Fibroblast of villous mesenchyme (primary cell): ENCODE results near the gene FRA10AC1. TPM values are rescaled to one million over a fixed set of nuclear protein-coding genes. Genes with fewer than 3 reads are reported as not detected.

Experiments used
- DNase-seq: peaks from one replicate; pipeline ENCODE4 v3.0.0-alpha.2; 2010; ENCODE audit warnings: low read depth
- H3K4me3 ChIP-seq: 2 replicates; pipeline ENCODE4 v1.5.1; 2011; ENCODE audit warnings: low read depth, mild to moderate bottlenecking, low read length
- CTCF ChIP-seq: IDR thresholded peaks from 2 replicates; pipeline ENCODE4 v1.5.1; 2012; ENCODE audit warnings: low read depth, mild to moderate bottlenecking, low read length; ENCODE audit not compliant: insufficient read depth
- total RNA-seq: library from RNA; depleted of rRNA; stranded (reverse); fragments of >200 nt; gene quantifications from 2 replicates; pipeline ENCODE4 v1.2.3, GENCODE V29; 2012

The FRA10AC1 gene, protein sequence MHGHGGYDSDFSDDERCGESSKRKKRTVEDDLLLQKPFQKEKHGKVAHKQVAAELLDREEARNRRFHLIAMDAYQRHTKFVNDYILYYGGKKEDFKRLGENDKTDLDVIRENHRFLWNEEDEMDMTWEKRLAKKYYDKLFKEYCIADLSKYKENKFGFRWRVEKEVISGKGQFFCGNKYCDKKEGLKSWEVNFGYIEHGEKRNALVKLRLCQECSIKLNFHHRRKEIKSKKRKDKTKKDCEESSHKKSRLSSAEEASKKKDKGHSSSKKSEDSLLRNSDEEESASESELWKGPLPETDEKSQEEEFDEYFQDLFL
- total RNA-seq = 6.0 and 11.3 TPM in 2 replicates

DNA sequence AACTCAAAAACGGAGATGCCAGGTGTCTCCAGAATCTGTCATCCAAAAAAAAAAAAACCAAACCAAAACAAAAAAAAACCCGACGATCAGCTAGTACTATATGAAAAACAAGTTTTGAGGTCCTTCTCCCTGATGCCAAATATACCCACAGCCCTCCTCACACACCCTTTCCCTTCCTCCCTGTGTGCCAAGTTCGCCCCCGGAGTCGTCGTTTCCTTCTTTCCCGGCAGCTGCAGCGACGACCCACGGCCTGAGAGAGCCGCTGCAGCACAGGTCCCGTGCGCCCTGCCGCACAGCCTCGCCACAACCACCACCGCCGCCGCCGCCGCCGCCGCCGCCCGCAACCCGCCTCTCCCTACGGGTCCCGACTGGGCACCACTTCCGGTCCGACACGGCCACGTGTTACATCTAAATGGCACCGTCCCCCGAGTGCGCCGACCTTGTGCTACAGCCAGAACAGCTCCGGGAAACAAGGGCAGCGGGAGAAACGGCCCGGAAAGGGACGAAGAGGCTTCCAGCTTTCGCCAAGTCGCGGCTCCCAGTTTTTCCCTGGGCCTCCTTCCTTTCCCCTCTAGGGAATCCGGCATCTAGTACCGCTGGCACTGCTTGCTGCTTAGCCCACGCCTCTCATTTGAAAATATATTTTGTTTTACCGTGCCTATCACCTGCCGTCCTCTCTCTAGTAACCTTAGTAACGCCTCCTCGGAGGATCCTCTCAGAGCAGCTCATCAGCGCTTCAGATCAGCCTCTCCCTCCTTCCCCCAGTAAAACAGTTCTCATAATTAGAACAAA lies at the start of gene FRA10AC1:
Gene FRA10AC1 (minus strand): TSS at position 383 of the 792 bp plus-strand sequence. CDS start 2,486 bp downstream, outside the sequence.
- peak; percentile 49 for TF ChIP-seq CTCF
- peak within 1 kb of the TSS; percentile 88 for H3K4me3 ChIP-seq
- peak; percentile 96 for DNase-seq

GRCh38 chr10:93751832-93752231 lies 49.4 kb upstream of the FRA10AC1 start:
- no peak for TF ChIP-seq CTCF
- no peak overlapping the region for H3K4me3 ChIP-seq
- peak; percentile 38 for DNase-seq

- no peak for DNase-seq
- H3K4me3 ChIP-seq = no peak overlapping the region
- TF ChIP-seq CTCF = no peak
These were observed 48.7 kb upstream of the FRA10AC1 start for GRCh38 chr10:93751124-93751523.

- peak; percentile 23 for DNase-seq
- no peak for TF ChIP-seq CTCF
These were observed 46.9 kb upstream of the FRA10AC1 start for GRCh38 chr10:93749218-93749799.

DNA sequence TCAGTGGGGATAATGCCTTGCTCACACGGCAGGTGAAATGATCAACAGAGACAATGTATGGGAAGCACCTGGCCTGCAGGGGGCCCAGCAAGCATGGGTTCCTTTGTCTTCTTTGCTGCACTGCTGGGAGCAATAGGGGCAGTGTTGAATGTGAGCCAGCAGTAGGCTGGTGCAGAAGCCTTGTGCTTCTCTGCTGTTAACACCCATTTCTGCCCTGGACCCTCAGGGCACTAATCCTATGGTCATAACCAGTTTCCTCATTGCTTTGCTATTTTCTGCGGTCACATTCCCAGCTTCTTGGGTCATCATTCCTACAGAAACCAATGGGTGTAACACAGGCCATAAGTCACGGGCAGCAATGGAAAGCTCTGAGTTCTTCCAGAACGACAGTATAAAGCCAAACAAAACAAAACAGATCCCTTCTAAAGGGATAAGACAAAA lies 44.5 kb upstream of the FRA10AC1 start:
- H3K4me3 ChIP-seq = no peak overlapping the region
- peak; percentile 97 for DNase-seq
- peak; percentile 29 for TF ChIP-seq CTCF

More at GRCh38 chr10:93749218-93749799, 46.9 kb upstream of the FRA10AC1 start:
- no peak overlapping the region for H3K4me3 ChIP-seq

DNA sequence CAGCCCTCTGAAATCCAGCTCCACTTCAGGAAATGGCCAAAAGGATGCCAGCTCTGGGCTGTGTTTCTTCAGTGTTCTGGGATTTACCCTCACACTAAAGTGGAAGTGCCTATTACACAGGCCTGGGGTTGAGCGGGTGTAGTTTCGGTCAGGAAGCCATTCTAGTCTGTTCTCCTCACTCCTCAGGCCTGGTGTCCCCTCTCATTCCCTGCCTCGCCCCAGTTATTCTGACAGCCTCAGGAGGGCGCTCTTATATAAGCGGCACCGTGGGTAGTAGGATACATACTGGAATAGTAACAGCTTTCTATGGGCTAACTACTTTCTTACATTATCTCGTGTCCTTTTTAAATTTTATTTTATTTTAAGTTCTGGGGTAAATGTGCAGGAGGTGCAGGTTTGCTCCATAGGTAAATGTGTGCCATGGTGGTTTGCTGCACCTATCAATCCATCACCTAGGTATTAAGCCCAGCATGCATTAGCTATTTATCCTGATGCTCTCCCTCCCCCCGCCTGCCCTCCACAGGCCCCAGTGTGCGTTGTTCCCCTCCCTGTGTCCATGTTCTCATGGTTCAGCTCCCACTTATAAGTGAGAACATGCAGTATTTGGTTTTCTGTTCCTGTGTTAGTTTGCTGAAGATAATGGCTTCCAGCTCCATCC lies 43.1 kb upstream of the FRA10AC1 start:
- no peak overlapping the region for H3K4me3 ChIP-seq
- peak; percentile 66 for TF ChIP-seq CTCF
- peak; percentile 45 for DNase-seq
